ENCODE results near the gene KRTAP21-3. TPM values are rescaled to one million over a fixed set of nuclear protein-coding genes. Genes with fewer than 3 reads are reported as not detected.

KRTAP21-3 gene
- total RNA-seq, 4 donors from 2014 or later = not detected

- Histone ChIP-seq H3K4me1 (no peaks in the 10 kb centered on the region), H3K4me3 (no peak overlapping the region), H3K9me3 (peaks cover 0 to 11% (median 0%) of the 10 kb centered on the region in 4 donors), H3K27me3 (no peaks in the 10 kb centered on the region), H3K27ac (no peak overlapping the region), H3K36me3 (no peaks in the 10 kb centered on the region)
- DNase-seq (ENCODE audit: low spot score in 2 of 2) = no peak
- 67 to 68% methylated on average over 3 of the region's 3 CpGs for WGBS, 2 donors
- TF ChIP-seq CTCF (IDR thresholded peaks at IDR 0.05) = no peak
- no peak for TF ChIP-seq EP300 (IDR thresholded peaks at IDR 0.05)
- no peak for TF ChIP-seq POLR2A (IDR thresholded peaks at IDR 0.05)
Measured at GRCh38 chr21:30714456-30714855, 4.1 kb downstream of the KRTAP21-3 start.

GRCh38 chr21:30713766-30714165, 4.8 kb downstream of the KRTAP21-3 start:
- 75 to 80% methylated on average over 3 of the region's 3 CpGs for WGBS, 2 donors
- DNase-seq (ENCODE audit: low spot score in 2 of 2) = no peak
- no peak for TF ChIP-seq EP300 (IDR thresholded peaks at IDR 0.05)
- no peak for TF ChIP-seq POLR2A (IDR thresholded peaks at IDR 0.05)
- TF ChIP-seq CTCF (IDR thresholded peaks at IDR 0.05) = no peak
- Histone ChIP-seq H3K4me1 (no peaks in the 10 kb centered on the region), H3K27ac (no peak overlapping the region), H3K4me3 (no peak overlapping the region), H3K27me3 (no peaks in the 10 kb centered on the region), H3K9me3 (peaks cover 0 to 11% (median 0%) of the 10 kb centered on the region in 4 donors), H3K36me3 (no peaks in the 10 kb centered on the region)

- TF ChIP-seq CTCF (IDR thresholded peaks at IDR 0.05) (no peak), POLR2A (IDR thresholded peaks at IDR 0.05) (no peak), EP300 (IDR thresholded peaks at IDR 0.05) (no peak)
- H3K9me3 ChIP-seq = peaks cover 0 to 17% (median 0%) of the 10 kb centered on the region in 4 donors
- H3K27ac ChIP-seq = no peak overlapping the region
- no peaks in the 10 kb centered on the region for H3K36me3 ChIP-seq
- no peaks in the 10 kb centered on the region for H3K4me1 ChIP-seq
- no peak overlapping the region for H3K4me3 ChIP-seq
- WGBS, 2 donors = 33 to 38% methylated on average over 3 of the region's 3 CpGs
- no peaks in the 10 kb centered on the region for H3K27me3 ChIP-seq
- DNase-seq (ENCODE audit: low spot score in 2 of 2) = no peak
Measured at GRCh38 chr21:30710499-30710898, 8.1 kb downstream of the KRTAP21-3 start.

GRCh38 chr21:30707409-30707808, 11.2 kb downstream of the KRTAP21-3 start:
- peaks cover 0 to 10% (median 0%) of the 10 kb centered on the region in 4 donors for H3K9me3 ChIP-seq
- no peak overlapping the region for H3K27ac ChIP-seq
- no peaks in the 10 kb centered on the region for H3K27me3 ChIP-seq
- H3K36me3 ChIP-seq = no peaks in the 10 kb centered on the region
- no peaks in the 10 kb centered on the region for H3K4me1 ChIP-seq
- H3K4me3 ChIP-seq = no peak overlapping the region
- TF ChIP-seq CTCF (IDR thresholded peaks at IDR 0.05) = no peak
- TF ChIP-seq EP300 (IDR thresholded peaks at IDR 0.05) = no peak
- no peak for TF ChIP-seq POLR2A (IDR thresholded peaks at IDR 0.05)
- no peak for DNase-seq (ENCODE audit: low spot score in 2 of 2)

- no peak overlapping the region for H3K27ac ChIP-seq
- no peaks in the 10 kb centered on the region for H3K36me3 ChIP-seq
- H3K27me3 ChIP-seq = no peaks in the 10 kb centered on the region
- TF ChIP-seq POLR2A (IDR thresholded peaks at IDR 0.05) (no peak), EP300 (IDR thresholded peaks at IDR 0.05) (no peak), CTCF (IDR thresholded peaks at IDR 0.05) (no peak)
- 51 to 56% methylated on average over 1 of the region's 1 CpG for WGBS, 2 donors
- H3K4me3 ChIP-seq = no peak overlapping the region
- no peaks in the 10 kb centered on the region for H3K4me1 ChIP-seq
- no peak for DNase-seq (ENCODE audit: low spot score in 2 of 2)
- peaks cover 0 to 29% (median 0%) of the 10 kb centered on the region in 4 donors for H3K9me3 ChIP-seq
Measured at GRCh38 chr21:30695956-30696355, 22.6 kb downstream of the KRTAP21-3 start.

Measured in tibial nerve (tissue), 4 donors.